Tibial nerve (tissue), 4 donors: Measurements from ENCODE around the gene TNN. TPM values are rescaled to one million over a fixed set of nuclear protein-coding genes. Genes with fewer than 3 reads are reported as not detected.

ENCODE experiments used
- DNase-seq, 2 donors: peaks; one replicate each; pipeline ENCODE4 v3.0.0-alpha.2; 2019; ENCODE audit warnings: low spot score in 2 of 2
- H3K27ac ChIP-seq, 4 donors: fragments of 200-600 bp; sonication (generic) in 3 of 4; one replicate each; pipeline ENCODE4 v1.5.1; 2017 to 2019; ENCODE audit warnings: mild to moderate bottlenecking in 1 of 4
- H3K27me3 ChIP-seq, 2 donors: fragments of 200-600 bp; sonication (generic) in 1 of 2; one replicate each; pipeline versions ENCODE4 v1.5.1 to v1.6.0; 2017 to 2019
- H3K36me3 ChIP-seq, 3 donors: fragments of 200-600 bp; sonication (generic); one replicate each; pipeline ENCODE4 v1.5.1; 2018 to 2019
- H3K4me1 ChIP-seq, 4 donors: fragments of 200-600 bp; sonication (generic) in 3 of 4; one replicate each; pipeline ENCODE4 v1.5.1; 2017 to 2019
- H3K4me3 ChIP-seq, 4 donors: fragments of 200-600 bp; sonication (generic) in 3 of 4; one replicate each; pipeline ENCODE4 v1.5.1; 2017 to 2019; ENCODE audit warnings: mild to moderate bottlenecking in 1 of 4, moderate library complexity in 1 of 4
- H3K9me3 ChIP-seq, 4 donors: fragments of 200-600 bp; sonication (generic) in 3 of 4; one replicate each; pipeline ENCODE4 v1.5.1; 2017 to 2019
- CTCF ChIP-seq, 5 experiments: fragments of 200-600 bp in 3 of 5; fragments of 450-650 bp in 2 of 5; sonication (generic) in 3 of 5; IDR thresholded peaks; one replicate each; pipeline ENCODE4 v1.5.1; 2016 to 2019; ENCODE audit warnings: antibody characterized with exemption in 5 of 5, mild to moderate bottlenecking in 3 of 5, moderate library complexity in 2 of 5
- EP300 ChIP-seq, 2 donors: sonication (generic); formaldehyde crosslinking; IDR thresholded peaks; one replicate each; pipeline ENCODE4 v1.6.1; 2017; ENCODE audit warnings: antibody characterized with exemption in 2 of 2, mild to moderate bottlenecking in 1 of 2
- POLR2A ChIP-seq, 2 donors: fragments of 450-650 bp; IDR thresholded peaks; one replicate each; pipeline ENCODE4 v1.6.1; 2017; ENCODE audit warnings: antibody characterized with exemption in 2 of 2, mild to moderate bottlenecking in 2 of 2, moderate library complexity in 2 of 2
- WGBS, 2 donors: methylation state at CpG; one replicate each; pipeline ENCODE4 v1.1.5; 2018; 5-methylcytosine and 5-hydroxymethylcytosine counted together
- total RNA-seq, 4 donors: library from RNA; depleted of rRNA; stranded (reverse); fragments of >200 nt; gene quantifications; one replicate each; pipeline ENCODE4 v1.1.0, GENCODE V29; 2016

TNN gene
- total RNA-seq, 4 donors from 2014 or later, result 0.39 TPM; not detected in 3

DNA sequence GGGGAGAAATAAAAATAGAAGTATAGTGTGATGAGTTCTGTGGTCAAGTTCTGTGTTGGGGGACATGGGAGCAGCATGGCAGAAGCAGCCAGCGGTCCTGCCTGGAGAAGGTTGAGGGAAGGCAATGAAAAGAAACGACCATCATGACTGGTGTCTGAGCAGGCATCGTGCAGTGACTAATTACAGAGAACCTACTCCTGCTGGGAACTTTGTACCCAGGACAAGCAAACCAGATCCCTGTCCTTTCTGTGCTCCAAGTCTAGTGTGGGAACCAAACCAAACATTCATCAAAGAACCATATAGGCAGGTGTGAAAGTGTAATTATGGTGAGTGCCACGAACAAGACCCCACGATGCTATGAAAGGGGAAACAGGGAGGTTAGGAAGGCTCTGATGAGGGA, 99.1 kb downstream of the TNN start:
- Histone ChIP-seq H3K4me3 (no peak overlapping the region), H3K36me3 (peaks cover 0 to 32% (median 3%) of the 10 kb centered on the region in 3 donors), H3K9me3 (no peaks in the 10 kb centered on the region), H3K4me1 (peaks cover 0 to 4% (median 0%) of the 10 kb centered on the region in 4 donors), H3K27me3 (no peaks in the 10 kb centered on the region), H3K27ac (no peak overlapping the region)
- 83 to 85% methylated on average over 5 of the region's 5 CpGs for WGBS, 2 donors
- TF ChIP-seq POLR2A (IDR thresholded peaks at IDR 0.05), result no peak
- TF ChIP-seq EP300 (IDR thresholded peaks at IDR 0.05), result no peak
- TF ChIP-seq CTCF (IDR thresholded peaks at IDR 0.05), result no peak
- no peak for DNase-seq

- H3K9me3 ChIP-seq, result no peaks in the 10 kb centered on the region
- H3K36me3 ChIP-seq, result peaks cover 0 to 30% (median 3%) of the 10 kb centered on the region in 3 donors
- TF ChIP-seq EP300 (IDR thresholded peaks at IDR 0.05), result no peak
- TF ChIP-seq CTCF (IDR thresholded peaks at IDR 0.05), result no peak
- no peak for TF ChIP-seq POLR2A (IDR thresholded peaks at IDR 0.05)
- peaks cover 0 to 4% (median 0%) of the 10 kb centered on the region in 4 donors for H3K4me1 ChIP-seq
- DNase-seq, result no peak
- WGBS, 2 donors, result 96 to 98% methylated on average over 2 of the region's 2 CpGs
- H3K27me3 ChIP-seq, result no peaks in the 10 kb centered on the region
- H3K4me3 ChIP-seq, result no peak overlapping the region
- H3K27ac ChIP-seq, result no peak overlapping the region
Measured at GRCh38 chr1:175167861-175168260, 100.2 kb downstream of the TNN start.

DNA sequence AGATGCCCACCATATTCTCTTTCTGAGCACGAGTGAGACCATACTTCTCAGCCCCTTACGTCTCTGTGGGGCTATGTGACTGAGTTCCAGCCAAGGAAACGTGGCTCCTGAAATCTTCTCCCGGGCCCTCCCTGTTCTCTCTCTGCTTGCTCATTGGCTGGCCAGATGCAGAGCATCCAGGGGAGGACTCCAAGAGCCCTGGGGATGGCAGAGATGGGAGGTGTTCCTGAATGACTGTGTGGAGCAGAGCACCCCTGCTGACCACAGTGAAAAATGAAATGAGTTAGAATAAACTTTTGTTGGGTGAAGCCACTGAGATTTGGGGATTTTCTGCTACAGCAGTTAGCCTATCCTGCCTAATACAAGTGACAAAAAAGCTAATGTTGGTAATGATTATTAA, 101.1 kb downstream of the TNN start:
- no peak overlapping the region for H3K4me3 ChIP-seq
- H3K27ac ChIP-seq, result no peak overlapping the region
- H3K27me3 ChIP-seq, result no peaks in the 10 kb centered on the region
- TF ChIP-seq EP300 (IDR thresholded peaks at IDR 0.05), result no peak
- TF ChIP-seq CTCF (IDR thresholded peaks at IDR 0.05), result no peak
- TF ChIP-seq POLR2A (IDR thresholded peaks at IDR 0.05), result no peak
- WGBS, 2 donors, result 91% methylated on average over 4 of the region's 4 CpGs
- peaks cover 0 to 4% (median under 1%) of the 10 kb centered on the region in 4 donors for H3K4me1 ChIP-seq
- H3K9me3 ChIP-seq, result no peaks in the 10 kb centered on the region
- DNase-seq, result no peak
- peaks cover 0 to 24% (median 3%) of the 10 kb centered on the region in 3 donors for H3K36me3 ChIP-seq

DNA sequence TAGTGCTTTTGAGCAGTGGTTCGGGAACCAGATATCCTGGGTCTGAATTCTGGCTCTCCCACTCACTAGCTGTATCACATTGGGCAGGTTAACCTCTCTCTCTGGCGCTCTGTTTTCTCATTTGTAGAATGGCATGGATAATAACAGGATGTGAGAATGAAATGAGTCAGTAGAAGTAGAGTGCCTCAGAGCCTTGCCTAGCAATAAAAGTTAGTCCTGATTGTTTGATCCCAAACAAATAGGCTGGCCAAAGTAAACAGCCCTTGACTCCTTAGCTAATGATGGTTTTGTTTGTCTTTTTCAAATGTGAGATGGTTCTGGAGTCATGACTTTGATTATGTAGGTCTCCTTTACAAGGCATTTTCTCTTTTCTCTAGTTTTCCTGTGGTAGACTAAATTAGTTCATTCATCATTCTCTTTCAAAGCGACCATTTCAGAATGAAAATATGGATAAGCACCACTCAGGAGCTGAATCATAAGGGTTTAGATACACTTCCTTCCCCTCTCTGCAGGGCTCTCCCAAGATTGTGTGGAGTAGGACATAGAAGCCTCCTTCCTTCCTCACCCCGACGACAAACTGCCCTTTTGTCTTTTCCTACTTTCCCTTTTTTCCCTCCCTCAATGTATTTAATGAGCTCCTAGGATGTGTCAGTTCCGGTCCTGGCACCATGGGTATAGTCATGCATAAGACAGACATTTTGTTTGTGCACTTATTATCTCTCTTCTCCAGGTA, 101.8 kb downstream of the TNN start:
- no peaks in the 10 kb centered on the region for H3K9me3 ChIP-seq
- WGBS, 2 donors, result 53 to 59% methylated on average over 6 of the region's 6 CpGs
- DNase-seq, result no peak
- H3K4me1 ChIP-seq, result peaks cover 0 to 7% (median 2%) of the 10 kb centered on the region in 4 donors
- TF ChIP-seq CTCF (IDR thresholded peaks at IDR 0.05), result no peak
- no peak for TF ChIP-seq EP300 (IDR thresholded peaks at IDR 0.05)
- TF ChIP-seq POLR2A (IDR thresholded peaks at IDR 0.05), result no peak
- peaks cover 0 to 21% (median 3%) of the 10 kb centered on the region in 3 donors for H3K36me3 ChIP-seq
- H3K4me3 ChIP-seq, result no peak overlapping the region
- H3K27ac ChIP-seq, result no peak overlapping the region
- no peaks in the 10 kb centered on the region for H3K27me3 ChIP-seq

GRCh38 chr1:175171036-175171913, 103.6 kb downstream of the TNN start:
- H3K9me3 ChIP-seq, result no peaks in the 10 kb centered on the region
- no peaks in the 10 kb centered on the region for H3K27me3 ChIP-seq
- H3K4me3 ChIP-seq, result no peak overlapping the region
- H3K4me1 ChIP-seq, result peaks cover 0 to 13% (median 2%) of the 10 kb centered on the region in 4 donors
- WGBS, 2 donors, result 83 to 87% methylated on average over 9 of the region's 9 CpGs
- DNase-seq, result no peak
- TF ChIP-seq EP300 (IDR thresholded peaks at IDR 0.05), result no peak
- no peak for TF ChIP-seq CTCF (IDR thresholded peaks at IDR 0.05)
- TF ChIP-seq POLR2A (IDR thresholded peaks at IDR 0.05), result no peak
- H3K27ac ChIP-seq, result no peak overlapping the region
- peaks cover 0 to 10% (median 0%) of the 10 kb centered on the region in 3 donors for H3K36me3 ChIP-seq
